T follicular helper cell (primary cell): ENCODE data around the gene ORAI3.

ENCODE experiments used
- DNase-seq: peaks from one replicate; pipeline ENCODE4 v3.0.0-alpha.2; 2020; ENCODE audit warnings: low read depth
- total RNA-seq, 2 experiments: gene quantifications; one replicate each; lab custom pipeline; 2026; lab: John Stamatoyannopoulos, UW

The ORAI3 gene
- 1.1 to 6.5 reads per million in 2 experiments for total RNA-seq

GRCh38 chr16:30948667-30949649, at the start of gene ORAI3:
Gene ORAI3 (plus strand): TSS chr16:30949068. CDS start chr16:30949290, 222 bp downstream.
- DNase-seq = no peak

GRCh38 chr16:30899794-30900193, 49.1 kb upstream of the ORAI3 start:
- DNase-seq = no peak

- DNase-seq = no peak
Observed at GRCh38 chr16:30900588-30900987, 48.3 kb upstream of the ORAI3 start.

- no peak for DNase-seq
Observed at GRCh38 chr16:30901201-30902028, 47.5 kb upstream of the ORAI3 start.

GRCh38 chr16:30902029-30902972, 46.6 kb upstream of the ORAI3 start:
- DNase-seq = no peak

GRCh38 chr16:30903002-30903401, 45.9 kb upstream of the ORAI3 start:
- no peak for DNase-seq

GRCh38 chr16:30903596-30903995, 45.3 kb upstream of the ORAI3 start:
- DNase-seq = no peak

- DNase-seq = no peak
Observed at GRCh38 chr16:30904114-30904780, 44.6 kb upstream of the ORAI3 start.

GRCh38 chr16:30907064-30907463, 41.8 kb upstream of the ORAI3 start:
- no peak for DNase-seq

- DNase-seq = no peak
Observed at GRCh38 chr16:30910427-30911029, 38.3 kb upstream of the ORAI3 start.

- DNase-seq = no peak
Observed at GRCh38 chr16:30912794-30913412, 36.0 kb upstream of the ORAI3 start.

- DNase-seq = no peak
Observed at GRCh38 chr16:30914830-30915229, 34.0 kb upstream of the ORAI3 start.

GRCh38 chr16:30918614-30919013, 30.3 kb upstream of the ORAI3 start:
- DNase-seq = no peak

- no peak for DNase-seq
Observed at GRCh38 chr16:30920891-30921290, 28.0 kb upstream of the ORAI3 start.

GRCh38 chr16:30921459-30921747, 27.5 kb upstream of the ORAI3 start:
- DNase-seq = no peak

GRCh38 chr16:30921748-30922419, 27.0 kb upstream of the ORAI3 start:
- DNase-seq = peak; percentile 82

GRCh38 chr16:30922420-30922959, 26.4 kb upstream of the ORAI3 start:
- DNase-seq = peak; percentile 99

GRCh38 chr16:30922960-30923535, 25.8 kb upstream of the ORAI3 start:
- peak; percentile 95 for DNase-seq

GRCh38 chr16:30923554-30924075, 25.3 kb upstream of the ORAI3 start, which contains the start of gene FBXL19:
Gene FBXL19 (plus strand): TSS chr16:30923572. CDS start chr16:30925755, 2,183 bp downstream.
- peak; percentile 25 for DNase-seq
